ENCODE results near the gene PSME4. TPM values are rescaled to one million over a fixed set of nuclear protein-coding genes. Genes with fewer than 3 reads are reported as not detected.

The PSME4 gene
- total RNA-seq, 1 donor from 2014 or later: 43.9 TPM

DNA sequence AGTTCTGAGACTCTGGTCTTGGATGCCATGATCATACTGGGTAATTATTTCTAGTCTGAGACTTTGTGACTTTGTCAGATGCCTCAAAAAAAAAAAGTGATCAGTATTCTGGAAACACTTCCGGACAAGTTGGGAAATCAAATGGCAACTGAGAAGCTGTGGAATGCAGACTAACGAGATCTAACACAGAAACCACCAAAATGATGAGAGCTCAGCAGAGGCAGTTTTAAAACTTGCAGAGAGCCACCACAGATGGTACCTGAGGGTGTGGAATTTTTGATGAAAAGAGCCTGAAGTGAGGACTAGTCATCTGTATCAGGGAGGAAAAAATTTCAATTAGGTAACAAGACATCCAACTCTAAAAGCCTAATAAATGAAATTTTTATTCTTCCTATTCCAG is 105.5 kb downstream of the PSME4 start:
- H3K27me3 Mint-ChIP-seq (ENCODE audit: unreplicated experiment): no peaks in the 10 kb centered on the region
- no peak overlapping the region for H3K4me3 Mint-ChIP-seq (ENCODE audit: unreplicated experiment)
- H3K4me1 Mint-ChIP-seq (ENCODE audit: unreplicated experiment): no peaks in the 10 kb centered on the region
- H3K9me3 Mint-ChIP-seq (ENCODE audit: unreplicated experiment): no peaks in the 10 kb centered on the region
- H3K27ac Mint-ChIP-seq (ENCODE audit: unreplicated experiment): no peak overlapping the region
- peaks cover 36% of the 10 kb centered on the region for H3K36me3 Mint-ChIP-seq (ENCODE audit: unreplicated experiment)
- DNase-seq (ENCODE audit: extremely low spot score, unreplicated experiment): no peak
- TF ChIP-seq, protein P1, sequence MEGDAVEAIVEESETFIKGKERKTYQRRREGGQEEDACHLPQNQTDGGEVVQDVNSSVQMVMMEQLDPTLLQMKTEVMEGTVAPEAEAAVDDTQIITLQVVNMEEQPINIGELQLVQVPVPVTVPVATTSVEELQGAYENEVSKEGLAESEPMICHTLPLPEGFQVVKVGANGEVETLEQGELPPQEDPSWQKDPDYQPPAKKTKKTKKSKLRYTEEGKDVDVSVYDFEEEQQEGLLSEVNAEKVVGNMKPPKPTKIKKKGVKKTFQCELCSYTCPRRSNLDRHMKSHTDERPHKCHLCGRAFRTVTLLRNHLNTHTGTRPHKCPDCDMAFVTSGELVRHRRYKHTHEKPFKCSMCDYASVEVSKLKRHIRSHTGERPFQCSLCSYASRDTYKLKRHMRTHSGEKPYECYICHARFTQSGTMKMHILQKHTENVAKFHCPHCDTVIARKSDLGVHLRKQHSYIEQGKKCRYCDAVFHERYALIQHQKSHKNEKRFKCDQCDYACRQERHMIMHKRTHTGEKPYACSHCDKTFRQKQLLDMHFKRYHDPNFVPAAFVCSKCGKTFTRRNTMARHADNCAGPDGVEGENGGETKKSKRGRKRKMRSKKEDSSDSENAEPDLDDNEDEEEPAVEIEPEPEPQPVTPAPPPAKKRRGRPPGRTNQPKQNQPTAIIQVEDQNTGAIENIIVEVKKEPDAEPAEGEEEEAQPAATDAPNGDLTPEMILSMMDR (IDR thresholded peaks at IDR 0.05): no peak

DNA sequence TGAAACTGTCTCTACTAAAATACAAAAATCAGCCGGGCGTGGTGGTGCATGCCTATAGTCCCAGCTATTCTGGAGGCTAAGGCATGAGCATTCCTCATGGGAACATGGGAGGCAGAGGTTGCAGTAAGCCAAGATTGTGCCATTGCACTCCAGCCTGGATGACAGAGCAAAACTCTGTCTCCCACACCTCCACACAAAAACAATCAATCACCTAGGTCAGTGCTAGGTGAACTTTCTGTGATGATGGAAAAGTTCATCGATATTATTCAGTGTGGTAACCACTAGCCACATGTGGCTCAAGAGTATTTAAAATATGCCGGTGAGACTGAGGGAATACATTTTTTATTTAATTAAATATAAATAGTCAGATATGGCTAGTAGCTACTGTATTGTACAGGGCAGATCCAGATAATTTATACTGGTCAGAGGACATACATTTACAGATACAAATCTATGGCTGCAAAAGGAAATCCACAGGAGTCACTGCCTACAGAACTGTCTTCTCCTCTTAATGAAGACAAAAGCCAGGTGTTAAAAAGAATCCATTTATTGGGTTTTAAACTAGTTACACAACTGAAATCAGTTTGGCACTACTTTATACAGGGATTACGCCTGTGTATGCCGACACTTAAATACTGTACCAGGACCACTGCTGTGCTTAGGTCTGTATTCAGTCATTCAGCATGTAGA is 107.1 kb downstream of the PSME4 start:
- H3K27me3 Mint-ChIP-seq (ENCODE audit: unreplicated experiment): no peaks in the 10 kb centered on the region
- TF ChIP-seq, protein P1 (IDR thresholded peaks at IDR 0.05): no peak
- H3K4me1 Mint-ChIP-seq (ENCODE audit: unreplicated experiment): no peaks in the 10 kb centered on the region
- H3K27ac Mint-ChIP-seq (ENCODE audit: unreplicated experiment): no peak overlapping the region
- no peaks in the 10 kb centered on the region for H3K9me3 Mint-ChIP-seq (ENCODE audit: unreplicated experiment)
- no peak overlapping the region for H3K4me3 Mint-ChIP-seq (ENCODE audit: unreplicated experiment)
- no peak for DNase-seq (ENCODE audit: extremely low spot score, unreplicated experiment)
- peaks cover 37% of the 10 kb centered on the region for H3K36me3 Mint-ChIP-seq (ENCODE audit: unreplicated experiment)

DNA sequence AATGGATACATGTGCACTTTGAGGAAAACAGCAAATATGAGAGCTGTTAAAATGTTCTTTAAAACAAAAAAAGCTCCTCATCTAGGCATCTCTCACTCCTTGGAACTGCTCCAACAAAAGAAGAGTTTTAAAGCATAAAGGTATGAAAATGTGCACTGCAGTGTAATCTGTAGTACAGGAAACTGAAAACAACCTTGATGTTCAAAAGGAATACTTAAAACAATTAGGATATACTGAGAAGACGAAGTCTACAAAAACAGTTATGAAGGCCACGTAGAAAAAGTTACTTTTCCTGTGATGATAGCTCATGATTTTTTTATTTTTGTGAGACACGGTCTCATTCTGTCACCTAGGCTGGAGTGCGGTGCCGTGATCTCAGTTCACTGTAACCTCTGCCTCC is 109.0 kb downstream of the PSME4 start:
- no peak for DNase-seq (ENCODE audit: extremely low spot score, unreplicated experiment)
- TF ChIP-seq, protein P1 (IDR thresholded peaks at IDR 0.05): no peak
- no peaks in the 10 kb centered on the region for H3K9me3 Mint-ChIP-seq (ENCODE audit: unreplicated experiment)
- no peaks in the 10 kb centered on the region for H3K4me1 Mint-ChIP-seq (ENCODE audit: unreplicated experiment)
- no peak overlapping the region for H3K27ac Mint-ChIP-seq (ENCODE audit: unreplicated experiment)
- H3K27me3 Mint-ChIP-seq (ENCODE audit: unreplicated experiment): no peaks in the 10 kb centered on the region
- H3K4me3 Mint-ChIP-seq (ENCODE audit: unreplicated experiment): no peak overlapping the region
- H3K36me3 Mint-ChIP-seq (ENCODE audit: unreplicated experiment): peaks cover 26% of the 10 kb centered on the region

DNA sequence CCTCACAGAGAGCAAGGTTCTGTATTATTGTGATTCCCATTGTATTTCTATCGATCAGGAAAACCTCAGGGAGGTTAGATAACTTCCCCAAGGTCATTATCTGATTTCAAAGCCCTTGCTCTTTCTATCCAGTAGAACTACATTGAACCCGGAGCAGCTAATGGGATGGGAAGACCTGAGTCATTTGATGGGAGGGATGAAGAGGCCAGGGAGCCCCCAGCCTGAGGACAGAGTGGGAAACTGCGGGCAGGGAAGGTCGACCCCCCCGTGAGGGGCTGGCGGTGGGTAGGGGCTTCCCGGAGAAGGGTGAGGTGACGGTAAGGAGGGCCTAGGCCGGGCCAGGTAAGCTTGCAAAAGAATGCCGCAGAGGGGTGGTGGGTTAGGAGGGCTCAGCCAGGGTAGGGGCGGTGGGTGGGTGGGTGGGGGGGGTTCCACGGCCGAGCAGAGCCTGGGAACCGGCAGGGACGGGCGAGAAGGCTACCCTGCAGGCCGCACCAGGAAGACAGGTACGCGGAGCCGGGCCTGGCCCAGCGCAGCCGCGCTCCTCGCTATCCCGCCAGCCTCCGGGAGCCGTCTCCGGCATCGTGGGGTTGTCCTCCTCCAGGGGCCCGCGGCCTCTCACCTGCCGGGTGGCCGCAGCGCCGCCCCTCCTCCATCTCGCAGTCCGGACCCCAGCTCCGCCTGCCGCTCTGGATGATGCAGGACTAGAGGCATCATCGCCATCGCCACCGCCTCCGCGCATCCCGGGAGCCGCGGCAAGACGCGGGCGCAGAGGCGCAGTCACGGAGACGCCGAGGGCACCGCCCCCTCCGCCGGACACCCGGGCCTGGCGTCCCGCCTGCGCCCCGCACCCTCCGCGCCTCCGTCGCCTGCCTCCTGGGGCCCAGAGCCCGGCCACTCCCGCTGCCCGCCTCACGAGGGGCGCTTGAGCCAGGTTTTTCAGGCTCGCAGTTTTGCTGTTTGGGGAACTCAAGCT is 111.3 kb downstream of the PSME4 start, which contains the start of gene GPR75:
TSS of gene GPR75 (minus strand) at position 762 of the 976 bp plus-strand sequence. CDS start 5,211 bp downstream, outside the sequence.
- no peaks in the 10 kb centered on the region for H3K4me1 Mint-ChIP-seq (ENCODE audit: unreplicated experiment)
- no peak for DNase-seq (ENCODE audit: extremely low spot score, unreplicated experiment)
- no peak within 1 kb of the TSS for H3K4me3 Mint-ChIP-seq (ENCODE audit: unreplicated experiment)
- TF ChIP-seq, protein P1 (IDR thresholded peaks at IDR 0.05): no peak
- no peak within 1 kb of the TSS for H3K27ac Mint-ChIP-seq (ENCODE audit: unreplicated experiment)
- H3K9me3 Mint-ChIP-seq (ENCODE audit: unreplicated experiment): no peaks in the 10 kb centered on the region
- peaks cover 8% of the 10 kb centered on the region for H3K36me3 Mint-ChIP-seq (ENCODE audit: unreplicated experiment)
- no peaks in the 10 kb centered on the region for H3K27me3 Mint-ChIP-seq (ENCODE audit: unreplicated experiment)

GRCh38 chr2:53856272-53856671 is 114.5 kb downstream of the PSME4 start:
- DNase-seq (ENCODE audit: extremely low spot score, unreplicated experiment): no peak
- Mint-ChIP-seq H3K9me3 (ENCODE audit: unreplicated experiment) (no peaks in the 10 kb centered on the region), H3K4me1 (ENCODE audit: unreplicated experiment) (no peaks in the 10 kb centered on the region), H3K27ac (ENCODE audit: unreplicated experiment) (no peak overlapping the region), H3K4me3 (ENCODE audit: unreplicated experiment) (no peak overlapping the region), H3K36me3 (ENCODE audit: unreplicated experiment) (peaks cover 12% of the 10 kb centered on the region), H3K27me3 (ENCODE audit: unreplicated experiment) (no peaks in the 10 kb centered on the region)
- TF ChIP-seq, protein P1 (IDR thresholded peaks at IDR 0.05): no peak
